ENCODE results near the gene CASP2.

The CASP2 gene

GRCh38 chr7:143280160-143280559 is 8.0 kb upstream of the CASP2 start:
- no peak overlapping the region for H3K4me3 ChIP-seq (replicated peaks; ENCODE audit: insufficient read depth, low read length)
- no peaks in the 10 kb centered on the region for H3K27me3 ChIP-seq (ENCODE audit: insufficient read depth, poor library complexity, severe bottlenecking)
- no peak for TF ChIP-seq REST (IDR thresholded peaks at IDR 0.05; ENCODE audit: insufficient replicate concordance, low read depth)
- no peak for TF ChIP-seq GABPA (IDR thresholded peaks at IDR 0.05; ENCODE audit: low read depth)
- TF ChIP-seq CTCF (IDR thresholded peaks at IDR 0.05; ENCODE audit: insufficient read depth, low read length) = no peak
- no peak for TF ChIP-seq SPI1 (IDR thresholded peaks at IDR 0.05; ENCODE audit: borderline replicate concordance, low read depth)
- no peak for TF ChIP-seq POLR2AphosphoS5 (IDR thresholded peaks at IDR 0.05; ENCODE audit: low read depth)
- no peak for DNase-seq (ENCODE audit: low read depth in 1 of 2, low spot score in 1 of 2)
- H3K27ac ChIP-seq (replicated peaks) = no peak overlapping the region

GRCh38 chr7:143280566-143280965 is 7.6 kb upstream of the CASP2 start:
- no peaks in the 10 kb centered on the region for H3K27me3 ChIP-seq (ENCODE audit: insufficient read depth, poor library complexity, severe bottlenecking)
- TF ChIP-seq REST (IDR thresholded peaks at IDR 0.05; ENCODE audit: insufficient replicate concordance, low read depth) (no peak), SPI1 (IDR thresholded peaks at IDR 0.05; ENCODE audit: borderline replicate concordance, low read depth) (no peak), POLR2AphosphoS5 (IDR thresholded peaks at IDR 0.05; ENCODE audit: low read depth) (no peak), GABPA (IDR thresholded peaks at IDR 0.05; ENCODE audit: low read depth) (no peak), CTCF (IDR thresholded peaks at IDR 0.05; ENCODE audit: insufficient read depth, low read length) (no peak)
- no peak overlapping the region for H3K4me3 ChIP-seq (replicated peaks; ENCODE audit: insufficient read depth, low read length)
- DNase-seq (ENCODE audit: low read depth in 1 of 2, low spot score in 1 of 2) = no peak
- H3K27ac ChIP-seq (replicated peaks) = no peak overlapping the region

- Histone ChIP-seq H3K4me3 (replicated peaks; ENCODE audit: insufficient read depth, low read length) (no peak overlapping the region), H3K27ac (replicated peaks) (no peak overlapping the region), H3K27me3 (ENCODE audit: insufficient read depth, poor library complexity, severe bottlenecking) (no peaks in the 10 kb centered on the region)
- no peak for TF ChIP-seq SPI1 (IDR thresholded peaks at IDR 0.05; ENCODE audit: borderline replicate concordance, low read depth)
- no peak for TF ChIP-seq REST (IDR thresholded peaks at IDR 0.05; ENCODE audit: insufficient replicate concordance, low read depth)
- TF ChIP-seq CTCF (IDR thresholded peaks at IDR 0.05; ENCODE audit: insufficient read depth, low read length) = no peak
- no peak for TF ChIP-seq GABPA (IDR thresholded peaks at IDR 0.05; ENCODE audit: low read depth)
- TF ChIP-seq POLR2AphosphoS5 (IDR thresholded peaks at IDR 0.05; ENCODE audit: low read depth) = no peak
- DNase-seq (ENCODE audit: low read depth in 1 of 2, low spot score in 1 of 2) = no peak
These were observed 6.6 kb upstream of the CASP2 start for GRCh38 chr7:143281529-143281928.

Data from HL-60 (cell line).